Ectodermal cell (in vitro differentiated cells): ENCODE results near the gene D2HGDH. TPM values are rescaled to one million over a fixed set of nuclear protein-coding genes. Genes with fewer than 3 reads are reported as not detected.

Experiments
- H3K27ac ChIP-seq: 2 replicates; pipeline ENCODE4 v1.7.0; 2013; ENCODE audit warnings: mild to moderate bottlenecking, low read depth, low read length; ENCODE audit not compliant: insufficient read depth, poor library complexity, severe bottlenecking
- H3K27me3 ChIP-seq: 2 replicates; pipeline ENCODE4 v1.7.0; 2013; ENCODE audit warnings: mild to moderate bottlenecking, low read length; ENCODE audit not compliant: insufficient read depth, control insufficient read depth, poor library complexity, severe bottlenecking
- H3K36me3 ChIP-seq: one replicate; pipeline ENCODE4 v1.7.0; 2013; ENCODE audit warnings: low read length; ENCODE audit not compliant: control insufficient read depth, insufficient read depth
- H3K4me1 ChIP-seq: one replicate; pipeline ENCODE4 v1.7.0; 2013; ENCODE audit warnings: low read length; ENCODE audit not compliant: control insufficient read depth, insufficient read depth
- H3K4me3 ChIP-seq: 2 replicates; pipeline ENCODE4 v1.7.0; 2013; ENCODE audit warnings: low read depth, low read length, control low read depth; ENCODE audit not compliant: insufficient read depth
- H3K9me3 ChIP-seq: 2 replicates; pipeline ENCODE4 v1.7.0; 2013; ENCODE audit warnings: mild to moderate bottlenecking, low read length, moderate library complexity; ENCODE audit not compliant: control insufficient read depth
- WGBS, 2 experiments: methylation state at CpG; one replicate each; pipeline ENCODE4 v1.1.7; 2013; ENCODE audit warnings: missing lambda C conversion rate in 2 of 2; 5-methylcytosine and 5-hydroxymethylcytosine counted together
- polyA plus RNA-seq, 4 experiments: library from polyadenylated mRNA; stranded (reverse); fragments of 50-300 nt; gene quantifications; one replicate each; pipeline ENCODE4 v1.2.3, GENCODE V29; 2013

The D2HGDH gene
- 21.8 TPM for polyA plus RNA-seq (2013, experiment 1 of 4)
- 22.8 TPM for polyA plus RNA-seq (2013, experiment 2 of 4)
- polyA plus RNA-seq (2013, experiment 3 of 4) = 27.5 TPM
- polyA plus RNA-seq (2013, experiment 4 of 4) = 28.1 TPM

DNA sequence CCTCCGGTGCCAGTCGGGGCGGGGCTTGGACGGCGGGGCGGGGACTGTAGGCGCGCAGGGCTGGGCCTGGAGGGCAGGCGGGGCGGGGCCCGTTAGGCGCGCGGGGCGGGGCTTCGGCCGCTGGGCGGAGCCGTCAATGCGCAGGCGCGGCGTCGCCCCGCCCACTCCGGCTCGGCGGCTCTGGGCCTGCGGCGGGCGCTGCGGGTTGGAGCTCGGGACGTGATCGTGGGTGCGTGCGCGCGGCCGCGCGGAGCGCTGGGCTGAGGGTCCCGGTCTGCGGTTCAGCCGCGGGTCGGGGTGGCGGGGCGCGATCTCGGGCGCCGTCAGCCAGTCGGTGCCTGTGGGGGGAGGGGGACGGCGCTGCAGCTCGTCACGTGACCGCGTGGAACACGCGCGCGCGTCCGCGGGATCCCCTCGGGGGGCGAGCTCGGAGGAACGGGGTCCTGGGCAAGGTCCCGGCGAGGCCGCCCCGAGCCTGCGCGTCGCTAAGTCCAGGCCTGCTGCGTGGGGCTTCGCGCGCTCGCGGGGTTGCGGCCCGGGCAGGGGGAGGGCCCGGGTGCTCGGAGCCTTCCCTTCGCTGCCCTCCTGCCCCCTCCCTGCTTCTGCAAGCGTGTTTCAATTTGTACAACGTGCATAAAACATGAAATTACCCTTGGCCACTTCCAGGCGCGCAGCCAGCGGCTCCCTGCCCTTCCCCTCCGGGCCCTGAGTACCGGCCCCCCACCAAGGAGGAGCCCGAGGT is at the start of gene D2HGDH:
TSS of gene D2HGDH (plus strand) at position 164 of the 742 bp plus-strand sequence. CDS start 595 bp downstream, outside the sequence.
- peak within 1 kb of the TSS; percentile 84 for H3K4me3 ChIP-seq
- H3K27ac ChIP-seq = no peak within 1 kb of the TSS
- peaks cover 4% of the 10 kb centered on the region for H3K27me3 ChIP-seq
- no peaks in the 10 kb centered on the region for H3K4me1 ChIP-seq
- H3K9me3 ChIP-seq = no peaks in the 10 kb centered on the region
- no peaks in the 10 kb centered on the region for H3K36me3 ChIP-seq
- WGBS, 2 experiments = 0% methylated on average over 98 of the region's 98 CpGs

DNA sequence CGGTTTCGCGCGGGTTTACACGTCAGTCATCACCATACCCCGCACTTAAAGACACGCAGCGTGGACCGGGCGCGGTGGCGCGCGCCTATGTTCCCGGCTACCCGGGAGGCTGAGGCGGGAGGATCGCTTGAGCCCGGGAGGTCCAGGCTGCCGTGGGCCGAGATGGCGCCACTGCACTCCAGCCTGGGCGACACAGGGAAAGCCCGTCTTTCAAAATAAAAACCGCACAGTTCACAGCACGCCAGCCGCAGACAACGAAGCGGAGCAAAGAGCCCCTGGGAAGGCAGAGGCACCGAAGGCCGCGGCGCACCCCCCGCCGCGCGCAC is 48.1 kb upstream of the D2HGDH start:
- Histone ChIP-seq H3K9me3 (no peaks in the 10 kb centered on the region), H3K4me1 (peaks cover 7% of the 10 kb centered on the region), H3K4me3 (peak overlapping the region; percentile 87), H3K27me3 (no peaks in the 10 kb centered on the region), H3K27ac (peak overlapping the region; percentile 17), H3K36me3 (peaks cover 10% of the 10 kb centered on the region)
- WGBS, 2 experiments = 0% methylated on average over 37 of the region's 37 CpGs

DNA sequence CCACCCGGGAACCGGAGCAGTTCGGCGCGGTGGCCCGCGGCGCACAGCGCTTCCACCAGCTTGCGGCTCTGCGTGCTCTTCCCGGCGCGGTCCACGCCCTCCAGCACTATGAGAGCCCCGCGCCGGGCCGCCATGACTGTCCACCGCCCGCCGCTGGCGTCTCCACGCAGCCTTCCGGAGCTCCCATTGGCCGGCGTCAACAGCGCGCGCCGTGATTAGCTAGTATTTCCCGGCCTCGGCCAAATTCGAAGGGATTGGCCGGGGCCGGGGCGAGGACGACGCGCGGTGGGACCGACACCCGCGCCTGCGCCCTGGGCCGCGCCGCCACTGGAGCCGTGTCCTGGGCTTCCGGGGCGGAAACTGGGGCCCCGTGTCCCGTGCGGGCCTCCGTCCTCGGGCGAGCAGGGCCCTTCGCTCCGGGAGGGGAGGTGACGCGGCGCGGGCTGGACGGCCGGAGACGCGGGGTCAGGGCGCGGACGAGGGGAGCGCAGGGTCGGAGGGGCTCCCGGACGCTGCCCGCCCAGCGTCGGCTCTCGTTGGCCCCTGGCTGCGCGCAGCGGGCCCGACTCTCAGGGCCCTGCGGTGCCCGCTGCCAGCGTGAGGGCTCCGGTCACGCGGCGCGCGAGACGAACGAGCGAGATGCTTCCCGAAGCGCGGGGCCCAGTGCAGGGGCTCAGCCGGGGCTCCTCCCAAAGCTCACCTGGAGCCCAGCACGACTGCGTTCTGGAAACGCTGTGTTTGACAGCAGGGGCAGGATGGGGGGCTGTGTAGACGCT is 47.6 kb upstream of the D2HGDH start, which contains the start of gene DTYMK:
TSS of gene DTYMK (minus strand) at position 166 of the 776 bp plus-strand sequence. CDS start at position 134, 32 bp downstream.
- 0% methylated on average over 102 of the region's 102 CpGs for WGBS, 2 experiments
- peaks cover 12% of the 10 kb centered on the region for H3K36me3 ChIP-seq
- peaks cover 7% of the 10 kb centered on the region for H3K4me1 ChIP-seq
- H3K9me3 ChIP-seq = no peaks in the 10 kb centered on the region
- peak within 1 kb of the TSS; percentile 64 for H3K27ac ChIP-seq
- no peaks in the 10 kb centered on the region for H3K27me3 ChIP-seq
- H3K4me3 ChIP-seq = peak within 1 kb of the TSS; percentile 87

DNA sequence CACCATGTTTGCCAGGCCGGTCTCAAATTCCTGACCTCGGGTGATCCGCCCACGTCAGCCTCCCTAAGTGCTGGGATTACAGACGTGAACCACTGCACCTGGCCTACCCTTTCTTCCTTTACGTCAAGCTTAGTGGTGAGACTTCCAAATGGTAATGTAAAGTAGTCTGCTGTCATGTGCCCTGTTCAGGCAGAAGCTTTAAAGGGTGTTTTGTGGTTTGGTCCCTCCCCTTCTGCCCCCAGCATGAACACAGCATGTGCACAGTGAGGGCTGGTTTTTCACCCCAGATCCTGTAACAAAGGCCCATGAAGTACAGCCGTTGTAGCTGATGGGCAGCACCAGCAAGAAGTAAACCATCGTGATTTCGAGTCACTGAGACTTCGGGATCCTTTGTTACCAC is 45.1 kb upstream of the D2HGDH start:
- Histone ChIP-seq H3K36me3 (peaks cover 5% of the 10 kb centered on the region), H3K4me3 (no peak overlapping the region), H3K27me3 (no peaks in the 10 kb centered on the region), H3K4me1 (peaks cover 7% of the 10 kb centered on the region), H3K27ac (no peak overlapping the region), H3K9me3 (no peaks in the 10 kb centered on the region)
- WGBS, 2 experiments = 87 to 88% methylated on average over 10 of the region's 10 CpGs

DNA sequence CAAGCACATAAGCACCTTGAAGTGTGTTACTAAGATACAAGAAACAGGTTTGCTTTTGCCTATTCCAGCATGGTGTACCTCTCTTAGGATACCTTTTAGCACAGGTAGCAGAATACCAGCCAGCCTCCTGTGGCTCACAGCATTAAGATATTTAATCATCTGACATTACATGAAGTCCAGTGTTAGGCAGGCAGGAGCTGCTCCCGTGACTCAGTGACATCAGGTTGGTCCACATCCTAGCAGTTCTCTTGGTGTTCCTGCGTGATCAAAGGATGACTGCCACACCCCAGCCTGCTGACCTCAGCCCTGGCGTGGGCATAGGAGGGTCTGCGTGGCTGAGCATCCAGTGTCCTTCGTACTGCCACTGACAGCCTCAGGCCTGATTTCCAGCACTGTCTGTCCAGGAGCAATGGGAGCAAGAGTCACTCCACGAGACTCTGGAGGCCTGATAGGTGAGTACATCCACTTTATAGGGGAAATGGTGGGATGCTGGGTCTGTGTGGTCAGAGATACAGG is 44.2 kb upstream of the D2HGDH start:
- H3K9me3 ChIP-seq = no peaks in the 10 kb centered on the region
- H3K4me3 ChIP-seq = no peak overlapping the region
- H3K27ac ChIP-seq = no peak overlapping the region
- 87 to 91% methylated on average over 6 of the region's 6 CpGs for WGBS, 2 experiments
- peaks cover 4% of the 10 kb centered on the region for H3K36me3 ChIP-seq
- peaks cover 7% of the 10 kb centered on the region for H3K4me1 ChIP-seq
- H3K27me3 ChIP-seq = no peaks in the 10 kb centered on the region

DNA sequence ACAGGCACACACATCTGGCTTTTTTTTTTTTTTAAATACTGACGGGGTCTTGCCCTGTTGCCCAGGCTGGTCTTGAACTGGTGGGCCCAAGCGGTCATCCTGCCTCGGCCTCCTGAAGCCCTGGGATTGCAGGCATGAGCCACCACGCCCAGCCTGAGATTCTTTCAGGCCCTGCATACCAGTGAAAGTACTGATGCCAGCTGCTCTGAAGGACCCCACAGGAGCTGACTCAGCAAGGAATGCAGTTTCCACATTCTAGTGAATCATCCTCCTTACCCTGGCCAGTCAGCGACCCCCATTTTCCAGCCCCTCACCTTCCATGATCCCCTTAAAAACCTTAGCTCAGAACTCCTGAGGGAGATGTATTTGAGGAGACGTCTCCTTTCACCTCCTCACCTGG is 42.0 kb upstream of the D2HGDH start:
- no peaks in the 10 kb centered on the region for H3K27me3 ChIP-seq
- peaks cover 7% of the 10 kb centered on the region for H3K4me1 ChIP-seq
- 91% methylated on average over 6 of the region's 6 CpGs for WGBS, 2 experiments
- H3K4me3 ChIP-seq = no peak overlapping the region
- no peaks in the 10 kb centered on the region for H3K9me3 ChIP-seq
- peaks cover 4% of the 10 kb centered on the region for H3K36me3 ChIP-seq
- H3K27ac ChIP-seq = no peak overlapping the region

DNA sequence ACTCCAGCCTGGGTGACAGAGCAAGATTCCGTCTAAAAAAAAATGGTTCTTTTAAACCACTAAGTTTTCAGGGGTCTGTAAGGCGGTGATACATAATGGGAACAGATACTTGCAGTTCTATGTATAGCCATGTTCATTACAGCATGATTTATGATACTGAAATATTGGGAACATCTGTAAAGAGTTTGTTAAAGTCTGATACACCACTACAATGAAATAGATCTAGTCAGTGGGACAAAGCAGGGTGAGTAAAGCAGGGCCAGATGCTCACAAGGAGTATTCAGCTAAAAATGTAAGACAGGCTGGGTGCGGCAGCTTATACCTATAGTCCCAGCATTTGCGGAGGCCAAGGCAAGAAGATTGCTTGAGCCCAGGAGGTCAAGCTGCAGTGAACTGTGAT is 38.8 kb upstream of the D2HGDH start:
- peaks cover 4% of the 10 kb centered on the region for H3K36me3 ChIP-seq

DNA sequence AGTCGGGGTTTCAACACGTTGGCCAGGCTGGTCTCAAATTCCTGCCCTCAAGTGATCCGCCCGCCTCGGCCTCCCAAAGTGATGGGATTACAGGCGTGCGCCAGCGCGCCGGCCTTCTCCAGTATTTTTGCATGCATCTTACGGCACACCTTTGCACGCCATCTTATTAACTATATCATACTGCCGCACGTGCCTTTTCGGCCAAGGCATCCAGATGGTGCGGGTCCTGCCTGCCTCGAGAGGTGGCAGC is 33.4 kb upstream of the D2HGDH start:
- H3K4me3 ChIP-seq = peak overlapping the region; percentile 73
- no peaks in the 10 kb centered on the region for H3K27me3 ChIP-seq
- H3K36me3 ChIP-seq = peaks cover 7% of the 10 kb centered on the region
- H3K9me3 ChIP-seq = no peaks in the 10 kb centered on the region
- peaks cover 7% of the 10 kb centered on the region for H3K4me1 ChIP-seq
- H3K27ac ChIP-seq = peak overlapping the region; percentile 97
- WGBS, 2 experiments = 3% methylated on average over 17 of the region's 17 CpGs

More for the DNA sequence above, 38.8 kb upstream of the D2HGDH start:
- Histone ChIP-seq H3K4me3 (no peak overlapping the region), H3K27me3 (no peaks in the 10 kb centered on the region), H3K4me1 (no peaks in the 10 kb centered on the region), H3K9me3 (no peaks in the 10 kb centered on the region), H3K27ac (no peak overlapping the region)
- 96 to 97% methylated on average over 4 of the region's 4 CpGs for WGBS, 2 experiments

DNA sequence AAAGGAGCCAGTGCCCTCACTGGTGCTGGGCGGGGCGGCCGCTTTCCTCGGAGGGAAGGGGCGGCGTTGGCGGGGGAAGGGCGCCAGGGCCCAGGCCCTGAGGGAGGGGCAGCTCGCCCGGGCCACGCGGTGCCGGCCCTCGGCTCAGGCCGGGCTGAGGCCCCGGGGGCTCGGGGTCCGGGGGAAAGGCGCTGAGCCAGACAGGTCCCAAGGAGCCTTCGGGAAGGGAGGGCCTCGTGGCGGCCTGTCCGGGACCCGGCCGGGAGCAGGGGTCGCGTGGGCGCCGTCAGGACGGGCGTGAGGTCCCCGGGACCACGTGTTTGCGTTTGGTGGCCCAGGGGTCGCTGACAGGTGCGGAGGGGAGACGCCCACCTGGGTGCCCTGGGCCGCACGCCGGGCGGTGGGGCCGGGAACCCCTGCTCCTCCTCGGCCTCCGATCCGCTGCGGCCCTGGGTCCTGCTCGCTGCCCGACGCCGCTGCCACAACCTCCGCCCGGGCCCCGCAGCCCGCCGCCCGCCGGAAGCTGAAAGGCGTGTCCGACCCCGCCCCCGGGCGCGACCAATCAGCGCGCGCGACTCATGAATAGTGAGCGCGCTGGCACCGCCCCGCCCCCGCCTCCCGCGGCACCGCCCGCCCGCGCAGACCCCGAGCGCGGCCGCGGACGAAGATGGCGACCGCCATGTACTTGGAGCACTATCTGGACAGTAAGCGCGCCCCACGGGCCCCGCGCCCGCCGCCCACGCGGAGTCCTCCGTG is 32.9 kb upstream of the D2HGDH start, which contains the start of gene ING5:
TSS of gene ING5 (plus strand) at position 641 of the 756 bp plus-strand sequence. CDS start at position 668, 27 bp downstream.
- Histone ChIP-seq H3K27ac (peak within 1 kb of the TSS; percentile 97), H3K4me1 (peaks cover 7% of the 10 kb centered on the region), H3K4me3 (peak within 1 kb of the TSS; percentile 73), H3K36me3 (peaks cover 13% of the 10 kb centered on the region), H3K9me3 (no peaks in the 10 kb centered on the region), H3K27me3 (no peaks in the 10 kb centered on the region)
- 0% methylated on average over 96 of the region's 96 CpGs for WGBS, 2 experiments
